Cardiac septum (tissue), 1 donor: ENCODE measurements around the gene LMF1. TPM values are rescaled to one million over a fixed set of nuclear protein-coding genes. Genes with fewer than 3 reads are reported as not detected.
A peak's percentile ranks its signal among the peaks of the same experiment; 100 is the strongest.

ENCODE experiments used
- DNase-seq: peaks from one replicate; pipeline ENCODE4 v3.0.0-alpha.2; 2020; ENCODE audit warnings: low spot score
- intact Hi-C: fragments of 100-400 bp; cut with DNase I; formaldehyde crosslinking; loops from one replicate; pipeline ENCODE4 v1.14.0; 2022
- total RNA-seq: library from RNA; stranded (reverse); fragmentation: NEBNext Ultra II Directional; extraction: Animal tissue kit (Norgen Biotek cat#: 25700); gene quantifications from one replicate; pipeline ENCODE4 v1.2.1, GENCODE V29; 2021
- donor health status: DM: no; HTN: no; CAD: no.

LMF1 gene
- total RNA-seq, 1 donor from 2014 or later, result 8.4 TPM

DNA sequence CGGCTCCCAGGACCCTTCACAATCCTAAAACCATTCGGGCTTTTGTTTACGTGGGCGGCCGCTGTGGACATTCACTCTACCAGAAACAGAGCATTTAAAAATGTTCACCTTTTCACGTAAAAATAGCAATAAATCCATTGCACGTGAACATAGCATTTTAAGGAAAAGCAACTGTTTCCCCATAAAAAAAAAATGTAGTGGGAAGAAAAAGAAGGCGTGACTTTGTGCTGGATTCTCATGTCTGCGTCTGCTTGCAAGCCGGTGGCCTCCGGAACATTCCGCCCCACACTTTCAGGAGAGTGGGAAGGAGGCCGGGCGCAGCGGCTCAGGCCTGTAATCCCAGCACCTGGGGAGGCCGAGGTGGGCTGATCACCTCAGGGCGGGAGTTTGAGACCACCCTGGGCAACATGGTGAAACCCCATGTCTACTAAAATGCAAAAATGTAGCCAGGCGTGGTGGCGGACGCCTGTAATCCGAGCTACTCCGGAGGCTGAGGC, 156.8 kb downstream of the LMF1 start:
- intact Hi-C loops, result loop anchor here (1.0 to 10.0 kb wide), 2 partner anchors 241 to 381 kb away; no protein-coding TSS in a partner anchor
- no peak for DNase-seq

DNA sequence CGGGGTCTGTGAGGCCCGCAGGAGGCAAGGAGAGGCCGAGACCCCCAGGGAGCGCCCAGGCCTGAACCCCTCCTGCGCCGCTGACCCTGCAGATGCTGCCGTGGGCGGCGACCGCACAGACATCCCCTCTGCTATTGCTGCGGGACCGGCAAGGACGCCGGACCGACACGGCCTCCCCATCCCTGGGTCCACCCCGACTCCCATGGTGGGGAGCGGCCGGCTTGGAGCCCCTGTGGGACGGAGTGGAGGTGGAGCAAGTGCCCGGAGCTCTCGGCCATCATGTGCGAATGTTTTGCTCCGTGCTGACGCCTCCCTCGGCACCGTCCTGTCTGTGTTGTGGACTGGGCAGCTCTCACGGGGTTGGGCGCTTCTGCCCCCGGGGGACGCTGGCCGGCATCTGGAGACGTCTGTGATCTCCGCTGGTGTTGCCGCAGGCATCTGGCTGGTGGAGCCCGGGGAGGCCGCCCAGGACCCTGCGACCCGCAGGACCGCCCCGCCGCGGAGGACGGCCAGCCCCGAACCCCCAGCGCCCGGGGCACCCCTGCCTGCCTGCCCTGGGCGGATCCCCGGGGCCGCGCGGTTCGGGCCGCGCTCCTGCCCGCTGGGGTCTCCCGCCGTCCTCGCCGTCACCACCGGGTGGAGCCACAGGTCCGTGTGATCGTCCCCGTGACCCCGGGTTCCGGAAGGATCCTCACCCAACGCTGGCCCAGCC, 157.4 kb downstream of the LMF1 start:
- DNase-seq, result no peak
- intact Hi-C loops, result loop anchor here (10.0 kb wide), 1 partner anchor 381 kb away; no protein-coding TSS in a partner anchor

DNA sequence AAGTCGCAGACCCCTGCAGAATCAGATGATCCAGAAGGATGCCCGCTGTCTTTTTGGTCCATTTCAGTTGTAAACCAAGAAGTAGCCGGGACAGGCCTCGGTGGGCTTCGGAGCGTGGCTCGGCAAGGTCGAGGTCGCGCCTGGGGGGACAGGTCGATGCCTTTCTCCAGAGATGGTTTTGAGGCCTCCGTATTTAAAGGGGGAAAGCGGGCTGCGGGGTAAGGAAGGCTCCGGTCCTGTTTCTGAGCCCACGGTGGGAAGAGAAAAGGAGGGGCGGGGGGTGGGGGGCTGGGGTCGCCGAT, 162.7 kb downstream of the LMF1 start:
- intact Hi-C loops, result no loop called here
- no peak for DNase-seq

DNA sequence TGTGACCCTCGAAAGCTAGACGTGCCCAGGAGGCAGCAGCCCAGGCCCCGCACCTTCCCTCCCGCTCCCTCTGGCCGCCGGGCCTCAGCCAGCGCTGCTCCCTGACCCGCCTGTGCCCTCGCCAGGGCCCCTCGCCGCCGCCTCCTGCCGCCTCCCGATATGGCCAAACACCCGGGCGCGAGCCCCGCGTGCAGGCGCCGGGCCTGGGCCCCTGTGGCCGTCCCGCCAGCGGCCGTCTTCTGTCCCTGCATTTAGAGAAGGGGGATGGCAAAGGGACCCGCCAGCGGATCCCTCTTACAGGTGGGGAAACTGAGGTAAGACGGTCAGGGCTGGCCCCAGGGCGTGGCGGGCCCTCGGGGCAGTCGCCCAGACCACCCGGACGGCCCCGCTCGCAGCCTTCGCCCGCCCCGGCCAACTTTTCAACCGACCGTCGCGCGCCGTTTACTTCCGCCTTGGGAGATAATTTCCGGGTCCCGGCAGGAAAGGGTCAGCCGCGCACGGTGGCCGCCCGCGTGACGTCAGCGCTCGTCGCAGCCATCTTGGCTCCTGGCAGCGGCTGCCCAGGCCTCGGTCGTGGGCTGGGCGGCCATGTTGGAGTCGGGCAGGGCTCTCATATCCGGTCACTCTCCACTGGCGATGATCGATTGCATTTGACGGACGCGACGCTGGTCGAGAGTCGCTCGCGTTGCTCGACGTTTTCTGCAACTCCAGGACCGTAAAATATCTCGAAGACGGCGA, 163.3 kb downstream of the LMF1 start:
- intact Hi-C loops, result no loop called here
- DNase-seq, result peak; percentile 97

DNA sequence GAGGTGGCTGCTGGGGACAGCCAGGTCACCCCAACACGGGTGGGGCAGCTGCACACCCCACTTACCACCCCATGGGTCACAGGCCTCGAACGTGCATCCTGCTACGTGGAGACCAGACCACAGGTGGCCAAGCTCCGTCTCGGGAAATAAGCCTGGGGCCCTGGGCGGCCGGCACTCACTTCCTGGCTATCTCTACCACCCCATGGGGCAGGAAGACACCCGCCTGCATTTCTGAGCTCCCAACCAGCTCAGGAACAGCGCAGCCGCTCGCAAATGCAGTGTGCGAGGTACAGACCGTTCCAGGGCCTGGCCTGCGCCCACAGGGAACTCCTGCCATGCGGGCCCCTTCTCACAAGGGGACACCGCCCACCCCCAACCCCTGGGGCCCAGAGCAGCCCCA, 165.3 kb downstream of the LMF1 start:
- intact Hi-C loops, result no loop called here
- DNase-seq, result no peak

DNA sequence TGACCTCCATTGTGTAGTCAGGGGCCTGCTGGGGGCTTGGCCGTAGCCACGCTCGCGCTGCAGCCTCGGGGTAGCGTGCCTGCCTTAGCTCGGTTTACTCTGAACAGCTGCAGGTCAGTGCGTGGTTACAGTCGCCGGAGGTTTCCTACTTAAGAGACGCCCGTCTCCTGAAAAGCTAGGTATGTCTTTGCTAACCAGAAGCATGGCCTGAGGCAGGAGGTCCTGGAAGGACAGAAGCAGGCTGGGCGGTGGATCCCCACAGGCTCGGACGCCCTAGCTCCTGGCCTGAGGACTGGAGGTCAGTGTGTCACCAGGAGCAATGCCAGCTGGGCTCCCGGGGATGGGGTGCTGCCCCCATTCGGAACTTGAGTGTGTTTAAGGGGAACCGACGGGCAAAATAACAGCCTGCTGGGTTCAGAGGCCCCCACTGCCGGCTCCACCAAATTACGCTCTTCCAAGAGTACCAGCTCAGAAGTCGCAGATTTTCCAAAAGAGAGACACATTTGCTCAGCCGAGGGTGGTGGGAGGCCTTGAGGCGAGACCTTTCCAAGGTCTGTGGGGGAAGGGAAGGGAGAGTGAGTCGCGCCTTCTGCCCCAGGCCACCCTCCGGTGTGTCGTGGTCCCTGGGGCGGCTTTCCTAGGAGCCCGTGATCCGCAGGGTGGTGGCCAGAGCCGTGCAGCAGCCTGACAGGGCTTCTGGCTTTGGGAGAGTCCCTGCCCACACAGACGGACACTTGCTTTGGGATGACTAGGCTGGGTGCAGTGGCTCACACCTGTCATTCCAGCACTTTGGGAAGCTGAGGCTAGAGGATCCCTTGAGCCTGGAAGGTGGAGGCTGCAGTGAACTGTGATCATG, 166.4 kb downstream of the LMF1 start:
- intact Hi-C loops, result no loop called here

DNA sequence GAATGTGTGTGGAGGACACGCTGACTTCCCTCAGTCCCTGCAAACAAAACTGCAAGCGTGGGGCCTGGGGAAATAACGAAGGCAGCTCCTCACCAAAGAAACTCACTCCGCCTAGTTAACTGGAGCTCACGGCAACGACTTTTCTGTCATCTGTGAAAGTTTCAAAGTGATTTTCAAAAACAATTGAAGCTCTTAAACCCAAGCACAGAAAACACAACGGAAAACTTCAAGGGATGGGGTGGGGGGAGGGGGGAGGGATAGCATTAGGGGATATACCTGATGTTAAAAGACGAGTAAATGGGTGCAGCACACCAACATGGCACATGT, 167.1 kb downstream of the LMF1 start:
- intact Hi-C loops, result no loop called here
- DNase-seq, result no peak

More for the DNA sequence above, 166.4 kb downstream of the LMF1 start:
- DNase-seq, result no peak

Other genes starting within 250 kb of the LMF1 start
- 36.6 TPM for gene ANTKMT, start 249.8 kb downstream of the LMF1 start, total RNA-seq
- 0.16 TPM for gene CCDC78, start 244.5 kb downstream of the LMF1 start, total RNA-seq
- 10.9 TPM for gene HAGHL, start 243.9 kb downstream of the LMF1 start, total RNA-seq
- gene CIAO3, start 230.0 kb downstream of the LMF1 start, total RNA-seq, result 21.7 TPM
- gene MSLN, start 210.2 kb downstream of the LMF1 start, total RNA-seq, result not detected
- gene RPUSD1, start 182.6 kb downstream of the LMF1 start, total RNA-seq, result 7.9 TPM
- gene CHTF18, start 182.4 kb downstream of the LMF1 start, total RNA-seq, result 7.1 TPM
- not detected for gene GNG13, start 170.2 kb downstream of the LMF1 start, total RNA-seq
- gene SOX8, start 10.8 kb upstream of the LMF1 start, total RNA-seq, result 1.8 TPM
- 0.57 TPM for gene SSTR5, start 101.8 kb upstream of the LMF1 start, total RNA-seq
- not detected for gene C1QTNF8, start 125.3 kb upstream of the LMF1 start, total RNA-seq
- 4.7 TPM for gene CACNA1H, start 182.1 kb upstream of the LMF1 start, total RNA-seq